ENCODE measurements around the gene RICTOR.
"Not testable (repeated sequence)": the region's sequence is repeated elsewhere in the genome, so short reads cannot be mapped to it uniquely, and the experiment has no call there.

Gene RICTOR

GRCh38 chr5:39055768-39056398 is 18.3 kb downstream of the RICTOR start:
- DNase-seq = no peak

GRCh38 chr5:39055027-39055767 is 19.0 kb downstream of the RICTOR start:
- DNase-seq = no peak

- DNase-seq = no peak
Measured at GRCh38 chr5:39053189-39053588, 21.0 kb downstream of the RICTOR start.

GRCh38 chr5:39052141-39052540 is 22.1 kb downstream of the RICTOR start:
- no peak for DNase-seq

GRCh38 chr5:39049315-39049714 is 24.9 kb downstream of the RICTOR start:
- DNase-seq = no peak

- DNase-seq = no peak
Measured at GRCh38 chr5:39040875-39041274, 33.3 kb downstream of the RICTOR start.

GRCh38 chr5:39034493-39034892 is 39.7 kb downstream of the RICTOR start:
- not testable (repeated sequence) for DNase-seq

GRCh38 chr5:39031041-39031440 is 43.2 kb downstream of the RICTOR start:
- no peak for DNase-seq

- DNase-seq = no peak
Measured at GRCh38 chr5:39025456-39025855, 48.7 kb downstream of the RICTOR start.

- DNase-seq = no peak
Measured at GRCh38 chr5:39024884-39025283, 49.3 kb downstream of the RICTOR start.

GRCh38 chr5:39024005-39024404 is 50.2 kb downstream of the RICTOR start:
- no peak for DNase-seq

- no peak for DNase-seq
Measured at GRCh38 chr5:39023121-39023520, 51.1 kb downstream of the RICTOR start.

GRCh38 chr5:39022151-39022550 is 52.0 kb downstream of the RICTOR start:
- DNase-seq = no peak

- no peak for DNase-seq
Measured at GRCh38 chr5:39021413-39021812, 52.8 kb downstream of the RICTOR start.

GRCh38 chr5:39020458-39020857 is 53.7 kb downstream of the RICTOR start:
- no peak for DNase-seq

GRCh38 chr5:39019254-39019653 is 54.9 kb downstream of the RICTOR start:
- DNase-seq = no peak

GRCh38 chr5:39017504-39017903 is 56.7 kb downstream of the RICTOR start:
- DNase-seq = no peak

- DNase-seq = no peak
Measured at GRCh38 chr5:39016587-39017275, 57.5 kb downstream of the RICTOR start.

- no peak for DNase-seq
Measured at GRCh38 chr5:39015743-39016586, 58.2 kb downstream of the RICTOR start.

GRCh38 chr5:39014561-39014960 is 59.6 kb downstream of the RICTOR start:
- no peak for DNase-seq

GRCh38 chr5:39013938-39014337 is 60.3 kb downstream of the RICTOR start:
- no peak for DNase-seq

- DNase-seq = not testable (repeated sequence)
Measured at GRCh38 chr5:39010958-39011357, 63.2 kb downstream of the RICTOR start.

- no peak for DNase-seq
Measured at GRCh38 chr5:39009981-39010380, 64.2 kb downstream of the RICTOR start.

All from NCI-H2107 (cell line).